Neural cell (in vitro differentiated cells): ENCODE data around the gene MYMK. TPM values are rescaled to one million over a fixed set of nuclear protein-coding genes. Genes with fewer than 3 reads are reported as not detected.

Experiments used
- H2AFZ ChIP-seq: fragments of 200-600, 300-800 bp; sonication (generic), shearing (Covaris generic); 2 replicates; pipeline ENCODE4 v1.6.0; 2014; ENCODE audit warnings: low read depth, mild to moderate bottlenecking, antibody characterized with exemption, low read length, moderate library complexity
- H3F3A ChIP-seq: fragments of 200-600 bp; shearing (Covaris generic); 2 replicates; pipeline ENCODE4 v1.6.1; 2016; ENCODE audit warnings: mild to moderate bottlenecking, moderate library complexity, mixed read lengths, antibody characterized with exemption, low read length; ENCODE audit not compliant: insufficient read depth, poor library complexity, severe bottlenecking
- H3K27ac ChIP-seq: fragments of 200-600, 300-800 bp; sonication (generic), shearing (Covaris generic); 2 replicates; pipeline ENCODE4 v1.5.1; 2014; ENCODE audit warnings: mild to moderate bottlenecking, low read length, moderate library complexity
- H3K27me3 ChIP-seq: fragments of 300-800, 200-600 bp; sonication (generic), shearing (Covaris generic); 2 replicates; pipeline ENCODE4 v1.6.0; 2014; ENCODE audit warnings: mild to moderate bottlenecking, low read depth, low read length, moderate library complexity; ENCODE audit not compliant: insufficient read depth
- H3K36me3 ChIP-seq: fragments of 300-800, 200-600 bp; sonication (generic), shearing (Covaris generic); 2 replicates; pipeline ENCODE4 v1.5.1; 2014; ENCODE audit warnings: mild to moderate bottlenecking, antibody characterized with exemption, low read length, moderate library complexity; ENCODE audit not compliant: insufficient read depth
- H3K4me2 ChIP-seq: fragments of 300-800, 200-600 bp; sonication (generic), shearing (Covaris generic); 2 replicates; pipeline ENCODE4 v1.6.0; 2014; ENCODE audit warnings: mild to moderate bottlenecking, low read length
- H3K4me3 ChIP-seq: fragments of 300-800, 200-600 bp; sonication (generic), shearing (Covaris generic); 2 replicates; pipeline ENCODE4 v1.5.1; 2014; ENCODE audit warnings: mild to moderate bottlenecking, low read length, moderate library complexity
- H3K79me2 ChIP-seq: fragments of 200-600 bp; shearing (Covaris generic); replicated peaks from 2 replicates; pipeline ENCODE4 v1.6.0; 2014; ENCODE audit warnings: mild to moderate bottlenecking, low read length, moderate library complexity; ENCODE audit not compliant: insufficient read depth
- H3K9ac ChIP-seq: fragments of 300-800, 200-600 bp; sonication (generic), shearing (Covaris generic); 2 replicates; pipeline ENCODE4 v1.6.1; 2016; ENCODE audit warnings: mild to moderate bottlenecking, low read length, mixed read lengths
- H3K9me2 ChIP-seq: fragments of 200-600 bp; shearing (Covaris generic); 2 replicates; pipeline ENCODE4 v1.6.1; 2016; ENCODE audit warnings: mild to moderate bottlenecking, low read length, mixed read lengths; ENCODE audit not compliant: insufficient read depth
- H3K9me3 ChIP-seq: fragments of 200-600, 300-800 bp; sonication (generic), shearing (Covaris generic); 2 replicates; pipeline ENCODE4 v1.6.1; 2016; ENCODE audit warnings: mild to moderate bottlenecking, mixed run types, low read length, moderate library complexity, mixed read lengths
- H4K20me1 ChIP-seq: fragments of 200-600 bp; shearing (Covaris generic); 2 replicates; pipeline ENCODE4 v1.6.1; 2016; ENCODE audit warnings: mild to moderate bottlenecking, mixed run types; ENCODE audit not compliant: insufficient read depth
- CTCF ChIP-seq: fragments of 450-650 bp; IDR thresholded peaks from 2 replicates; pipeline ENCODE4 v1.5.1; 2014; ENCODE audit warnings: antibody characterized with exemption, mild to moderate bottlenecking, moderate library complexity; ENCODE audit not compliant: poor library complexity, severe bottlenecking
- EP300 ChIP-seq: fragments of 450-650 bp; conservative IDR thresholded peaks from 2 replicates; pipeline ENCODE4 v1.6.1; 2014; ENCODE audit warnings: antibody characterized with exemption, mild to moderate bottlenecking, moderate library complexity; ENCODE audit not compliant: poor library complexity, severe bottlenecking
- EZH2 ChIP-seq: fragments of 200-600, 300-800 bp; shearing (Covaris generic), sonication (generic); IDR thresholded peaks from 2 replicates; pipeline ENCODE4 v1.6.1; 2014; ENCODE audit warnings: antibody characterized with exemption, low read length, borderline replicate concordance, mild to moderate bottlenecking; ENCODE audit not compliant: insufficient read depth, poor library complexity, severe bottlenecking
- MXI1 ChIP-seq: fragments of 450-650 bp; conservative IDR thresholded peaks from 2 replicates; pipeline ENCODE4 v1.6.1; 2014; ENCODE audit warnings: antibody characterized with exemption, mild to moderate bottlenecking; ENCODE audit not compliant: poor library complexity, severe bottlenecking
- POLR2AphosphoS5 ChIP-seq: IDR thresholded peaks from 2 replicates; pipeline ENCODE4 v1.6.1; 2012
- RAD21 ChIP-seq: fragments of 450-650 bp; conservative IDR thresholded peaks from 2 replicates; pipeline ENCODE4 v1.6.1; 2014; ENCODE audit warnings: antibody characterized with exemption, mild to moderate bottlenecking, moderate library complexity
- SMC3 ChIP-seq: fragments of 450-650 bp; conservative IDR thresholded peaks from 2 replicates; pipeline ENCODE4 v1.6.1; 2014; ENCODE audit warnings: antibody characterized with exemption, mild to moderate bottlenecking, moderate library complexity; ENCODE audit not compliant: poor library complexity
- TAF1 ChIP-seq: IDR thresholded peaks from 2 replicates; pipeline ENCODE4 v1.6.1; 2012; ENCODE audit warnings: low read depth
- polyA plus RNA-seq: library from polyadenylated mRNA; depleted of rRNA; stranded (reverse); fragments of >200 nt; gene quantifications from 2 replicates; pipeline ENCODE4 v1.2.3, GENCODE V29; 2014
- TF ChIP-seq, protein P1 (sequence below): IDR thresholded peaks from 2 replicates; pipeline ENCODE4 v1.6.1; 2012; ENCODE audit warnings: borderline replicate concordance

Gene MYMK
- polyA plus RNA-seq, 1 donor from 2014 or later: not detected

DNA sequence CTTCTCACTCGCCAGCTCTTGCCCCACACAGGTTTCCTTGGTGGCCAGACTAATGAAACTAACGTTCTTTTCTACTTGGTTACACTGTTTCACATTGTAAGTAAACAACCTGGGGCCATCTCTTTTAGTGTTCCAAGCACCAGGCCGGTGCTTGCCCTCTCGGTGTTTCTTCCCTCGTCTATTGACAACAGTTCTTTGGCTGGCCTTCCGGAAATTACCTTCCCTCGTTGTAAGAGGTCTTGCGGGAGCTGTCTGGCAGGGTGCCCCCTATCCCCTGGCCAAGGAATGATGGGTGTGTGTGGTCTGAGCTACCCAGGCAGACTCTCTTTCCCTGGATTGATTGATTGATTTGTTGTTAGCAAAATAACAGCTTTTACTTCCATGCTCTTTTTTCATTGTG is 918 bp upstream of the MYMK start:
- Histone ChIP-seq H3K9me2 (no peaks in the 10 kb centered on the region), H3K36me3 (no peaks in the 10 kb centered on the region), H3F3A (no peaks in the 10 kb centered on the region), H3K79me2 (no peaks in the 10 kb centered on the region), H3K4me3 (no peak overlapping the region), H2AFZ (no peak overlapping the region), H3K27me3 (no peaks in the 10 kb centered on the region), H3K4me2 (no peak overlapping the region), H3K9me3 (no peaks in the 10 kb centered on the region), H3K9ac (no peak overlapping the region), H4K20me1 (no peaks in the 10 kb centered on the region), H3K27ac (no peak overlapping the region)
- no peak for TF ChIP-seq POLR2AphosphoS5

- no peak overlapping the region for H2AFZ ChIP-seq
- no peaks in the 10 kb centered on the region for H3F3A ChIP-seq
- no peak overlapping the region for H3K4me3 ChIP-seq
- no peaks in the 10 kb centered on the region for H3K36me3 ChIP-seq
- H3K4me2 ChIP-seq: no peak overlapping the region
- no peaks in the 10 kb centered on the region for H3K9me2 ChIP-seq
- H3K9me3 ChIP-seq: no peaks in the 10 kb centered on the region
- H3K79me2 ChIP-seq: no peaks in the 10 kb centered on the region
- H3K9ac ChIP-seq: no peak overlapping the region
- TF ChIP-seq MXI1 (no peak), EP300 (no peak), RAD21 (no peak), CTCF (no peak), POLR2AphosphoS5 (no peak), TAF1 (no peak), SMC3 (no peak), EZH2 (no peak)
- TF ChIP-seq, protein P1, sequence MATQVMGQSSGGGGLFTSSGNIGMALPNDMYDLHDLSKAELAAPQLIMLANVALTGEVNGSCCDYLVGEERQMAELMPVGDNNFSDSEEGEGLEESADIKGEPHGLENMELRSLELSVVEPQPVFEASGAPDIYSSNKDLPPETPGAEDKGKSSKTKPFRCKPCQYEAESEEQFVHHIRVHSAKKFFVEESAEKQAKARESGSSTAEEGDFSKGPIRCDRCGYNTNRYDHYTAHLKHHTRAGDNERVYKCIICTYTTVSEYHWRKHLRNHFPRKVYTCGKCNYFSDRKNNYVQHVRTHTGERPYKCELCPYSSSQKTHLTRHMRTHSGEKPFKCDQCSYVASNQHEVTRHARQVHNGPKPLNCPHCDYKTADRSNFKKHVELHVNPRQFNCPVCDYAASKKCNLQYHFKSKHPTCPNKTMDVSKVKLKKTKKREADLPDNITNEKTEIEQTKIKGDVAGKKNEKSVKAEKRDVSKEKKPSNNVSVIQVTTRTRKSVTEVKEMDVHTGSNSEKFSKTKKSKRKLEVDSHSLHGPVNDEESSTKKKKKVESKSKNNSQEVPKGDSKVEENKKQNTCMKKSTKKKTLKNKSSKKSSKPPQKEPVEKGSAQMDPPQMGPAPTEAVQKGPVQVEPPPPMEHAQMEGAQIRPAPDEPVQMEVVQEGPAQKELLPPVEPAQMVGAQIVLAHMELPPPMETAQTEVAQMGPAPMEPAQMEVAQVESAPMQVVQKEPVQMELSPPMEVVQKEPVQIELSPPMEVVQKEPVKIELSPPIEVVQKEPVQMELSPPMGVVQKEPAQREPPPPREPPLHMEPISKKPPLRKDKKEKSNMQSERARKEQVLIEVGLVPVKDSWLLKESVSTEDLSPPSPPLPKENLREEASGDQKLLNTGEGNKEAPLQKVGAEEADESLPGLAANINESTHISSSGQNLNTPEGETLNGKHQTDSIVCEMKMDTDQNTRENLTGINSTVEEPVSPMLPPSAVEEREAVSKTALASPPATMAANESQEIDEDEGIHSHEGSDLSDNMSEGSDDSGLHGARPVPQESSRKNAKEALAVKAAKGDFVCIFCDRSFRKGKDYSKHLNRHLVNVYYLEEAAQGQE: no peak
- no peak overlapping the region for H3K27ac ChIP-seq
- no peaks in the 10 kb centered on the region for H3K27me3 ChIP-seq
- no peaks in the 10 kb centered on the region for H4K20me1 ChIP-seq
These were observed 613 bp downstream of the MYMK start for GRCh38 chr9:133524146-133524545.

DNA sequence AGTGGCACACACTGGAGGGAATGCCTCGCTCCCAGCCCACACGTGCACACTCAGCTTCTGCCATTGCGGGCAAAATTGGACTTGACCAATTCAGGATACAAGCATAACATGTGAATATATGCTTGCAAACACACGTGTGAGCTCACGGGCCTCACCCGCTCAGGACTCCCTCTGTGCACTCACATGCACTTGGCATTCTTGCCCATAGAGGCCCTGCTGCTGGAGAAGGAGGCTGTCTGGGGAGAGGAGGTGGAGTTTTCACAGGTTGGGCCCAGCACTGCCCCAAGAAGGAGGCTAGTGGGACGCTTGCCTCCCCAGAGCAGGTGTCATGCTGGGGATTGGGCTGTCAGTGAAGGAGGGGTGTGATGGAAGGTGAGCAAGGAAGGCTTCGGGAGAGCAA is 1.7 kb downstream of the MYMK start:
- Histone ChIP-seq H4K20me1 (no peaks in the 10 kb centered on the region), H3K9me3 (no peaks in the 10 kb centered on the region), H3K4me3 (no peak overlapping the region), H3K9me2 (no peaks in the 10 kb centered on the region), H2AFZ (no peak overlapping the region), H3F3A (no peaks in the 10 kb centered on the region), H3K79me2 (no peaks in the 10 kb centered on the region), H3K27me3 (no peaks in the 10 kb centered on the region), H3K36me3 (no peaks in the 10 kb centered on the region), H3K9ac (no peak overlapping the region), H3K27ac (no peak overlapping the region), H3K4me2 (no peak overlapping the region)
- TF ChIP-seq RAD21: no peak
- no peak for TF ChIP-seq CTCF
- no peak for TF ChIP-seq EP300
- TF ChIP-seq TAF1: no peak
- TF ChIP-seq POLR2AphosphoS5: no peak
- TF ChIP-seq, protein P1: no peak
- no peak for TF ChIP-seq EZH2
- no peak for TF ChIP-seq MXI1
